Endodermal cell (in vitro differentiated cells): Measurements from ENCODE around the gene TP53RK. TPM values are rescaled to one million over a fixed set of nuclear protein-coding genes. Genes with fewer than 3 reads are reported as not detected.

Source experiments
- DNase-seq: peaks from one replicate; pipeline ENCODE4 v3.0.0-alpha.2; 2017
- H3K27ac ChIP-seq: 2 replicates; pipeline ENCODE4 v1.5.1; 2013; ENCODE audit warnings: mild to moderate bottlenecking, low read depth, low read length, moderate library complexity
- H3K27me3 ChIP-seq: 2 replicates; pipeline ENCODE4 v1.6.1; 2013; ENCODE audit warnings: mild to moderate bottlenecking, low read length, moderate library complexity; ENCODE audit not compliant: insufficient read depth, control insufficient read depth, poor library complexity, severe bottlenecking
- H3K36me3 ChIP-seq: 2 replicates; pipeline ENCODE4 v1.7.0; 2013; ENCODE audit warnings: mild to moderate bottlenecking, low read length, moderate library complexity; ENCODE audit not compliant: control insufficient read depth, insufficient read depth
- H3K4me1 ChIP-seq: one replicate; pipeline ENCODE4 v1.7.0; 2013; ENCODE audit warnings: low read length; ENCODE audit not compliant: control insufficient read depth, insufficient read depth
- H3K4me3 ChIP-seq: 2 replicates; pipeline ENCODE4 v1.5.1; 2013; ENCODE audit warnings: mild to moderate bottlenecking, low read length, moderate library complexity
- H3K9ac ChIP-seq: 2 replicates; pipeline ENCODE4 v1.6.1; 2013; ENCODE audit warnings: mild to moderate bottlenecking, low read length, moderate library complexity; ENCODE audit not compliant: poor library complexity, severe bottlenecking; ENCODE audit errors: extremely low read depth
- H3K9me3 ChIP-seq: 2 replicates; pipeline ENCODE4 v1.6.1; 2013; ENCODE audit warnings: mild to moderate bottlenecking, low read length, moderate library complexity; ENCODE audit not compliant: control insufficient read depth
- H3K27ac Mint-ChIP-seq: 2 replicates; pipeline ENCODE4 v1.8.0; 2020; ENCODE audit warnings: mixed read lengths
- H3K27me3 Mint-ChIP-seq: 2 replicates; pipeline ENCODE4 v1.8.0; 2021; ENCODE audit warnings: mild to moderate bottlenecking, mixed read lengths; ENCODE audit not compliant: insufficient read depth
- H3K36me3 Mint-ChIP-seq: 2 replicates; pipeline ENCODE4 v1.8.0; 2020; ENCODE audit warnings: low read depth, mixed read lengths
- H3K4me1 Mint-ChIP-seq: 2 replicates; pipeline ENCODE4 v1.8.0; 2020; ENCODE audit warnings: mixed read lengths
- H3K4me3 Mint-ChIP-seq: 2 replicates; pipeline ENCODE4 v1.8.0; 2020; ENCODE audit warnings: mild to moderate bottlenecking, moderate library complexity, mixed read lengths
- H3K9me3 Mint-ChIP-seq: 2 replicates; pipeline ENCODE4 v1.8.0; 2020; ENCODE audit warnings: mild to moderate bottlenecking, mixed read lengths
- CTCF ChIP-seq: fragments of 200-600 bp; sonication (generic); conservative IDR thresholded peaks from 2 replicates; pipeline ENCODE4 v1.5.0; 2021; ENCODE audit warnings: antibody characterized with exemption, mild to moderate bottlenecking
- WGBS, 2 experiments: methylation state at CpG; one replicate each; pipeline versions ENCODE4 v1.1.5 to v1.1.7; 2013; ENCODE audit warnings: missing lambda C conversion rate in 2 of 2, mixed read lengths in 1 of 2; ENCODE audit not compliant: insufficient coverage in 1 of 2, insufficient read length in 1 of 2; 5-methylcytosine and 5-hydroxymethylcytosine counted together
- total RNA-seq, 2 donors: library from RNA; stranded (reverse); fragmentation: NEBNext Ultra II Directional in 1 of 2; extraction: Animal tissue kit (Norgen Biotek cat#: 25700) in 1 of 2; gene quantifications; 2 replicates in 1 of 2; 3 replicates in 1 of 2; pipeline ENCODE4 v1.2.1, GENCODE V29; 2021

The TP53RK gene
- total RNA-seq, 2 donors from 2014 or later, result 9.4 to 9.9 TPM

- TF ChIP-seq CTCF, result no peak
- H3K27ac ChIP-seq, result no peak overlapping the region
- peaks cover 25% of the 10 kb centered on the region for H3K9me3 Mint-ChIP-seq
- no peak overlapping the region for H3K27ac Mint-ChIP-seq
- H3K4me1 Mint-ChIP-seq, result peaks cover 6% of the 10 kb centered on the region
- H3K9ac ChIP-seq, result no peak overlapping the region
- H3K4me1 ChIP-seq, result no peaks in the 10 kb centered on the region
- H3K9me3 ChIP-seq, result peaks cover 23% of the 10 kb centered on the region
- H3K4me3 ChIP-seq, result no peak overlapping the region
- H3K27me3 Mint-ChIP-seq, result peaks cover 2% of the 10 kb centered on the region
- no peaks in the 10 kb centered on the region for H3K27me3 ChIP-seq
- peaks cover 2% of the 10 kb centered on the region for H3K36me3 Mint-ChIP-seq
- no peak overlapping the region for H3K4me3 Mint-ChIP-seq
- 91 to 95% methylated on average over 2 to 3 of the region's 3 CpGs for WGBS, 2 experiments
- DNase-seq, result no peak
- no peaks in the 10 kb centered on the region for H3K36me3 ChIP-seq
Observed at GRCh38 chr20:46703435-46703834, 14.2 kb upstream of the TP53RK start.

GRCh38 chr20:46702447-46703203 lies 13.4 kb upstream of the TP53RK start:
- H3K9ac ChIP-seq, result no peak overlapping the region
- 92 to 96% methylated on average over 6 to 8 of the region's 8 CpGs for WGBS, 2 experiments
- Mint-ChIP-seq H3K4me3 (no peak overlapping the region), H3K27ac (no peak overlapping the region), H3K9me3 (peaks cover 25% of the 10 kb centered on the region), H3K27me3 (peaks cover 2% of the 10 kb centered on the region), H3K36me3 (peaks cover 2% of the 10 kb centered on the region), H3K4me1 (peaks cover 4% of the 10 kb centered on the region)
- no peak for TF ChIP-seq CTCF
- no peaks in the 10 kb centered on the region for H3K36me3 ChIP-seq
- H3K4me1 ChIP-seq, result no peaks in the 10 kb centered on the region
- peaks cover 23% of the 10 kb centered on the region for H3K9me3 ChIP-seq
- no peak for DNase-seq
- H3K27me3 ChIP-seq, result no peaks in the 10 kb centered on the region
- H3K4me3 ChIP-seq, result no peak overlapping the region
- H3K27ac ChIP-seq, result no peak overlapping the region

- peaks cover 2% of the 10 kb centered on the region for H3K36me3 Mint-ChIP-seq
- Histone ChIP-seq H3K4me1 (no peaks in the 10 kb centered on the region), H3K27ac (no peak overlapping the region), H3K27me3 (no peaks in the 10 kb centered on the region), H3K36me3 (no peaks in the 10 kb centered on the region), H3K9me3 (peaks cover 20% of the 10 kb centered on the region), H3K4me3 (no peak overlapping the region), H3K9ac (no peak overlapping the region)
- no peak overlapping the region for H3K4me3 Mint-ChIP-seq
- no peak for TF ChIP-seq CTCF
- peaks cover 5% of the 10 kb centered on the region for H3K27me3 Mint-ChIP-seq
- no peak for DNase-seq
- H3K9me3 Mint-ChIP-seq, result peaks cover 21% of the 10 kb centered on the region
- 77 to 92% methylated on average over 2 to 4 of the region's 5 CpGs for WGBS, 2 experiments
- no peak overlapping the region for H3K27ac Mint-ChIP-seq
- H3K4me1 Mint-ChIP-seq, result peaks cover 4% of the 10 kb centered on the region
Observed at GRCh38 chr20:46701986-46702385, 12.7 kb upstream of the TP53RK start.
